ENCODE results near the gene GSC. TPM values are rescaled to one million over a fixed set of nuclear protein-coding genes. Genes with fewer than 3 reads are reported as not detected.

The GSC gene
- total RNA-seq, 1 donor from 2014 or later = 1.7 TPM

DNA sequence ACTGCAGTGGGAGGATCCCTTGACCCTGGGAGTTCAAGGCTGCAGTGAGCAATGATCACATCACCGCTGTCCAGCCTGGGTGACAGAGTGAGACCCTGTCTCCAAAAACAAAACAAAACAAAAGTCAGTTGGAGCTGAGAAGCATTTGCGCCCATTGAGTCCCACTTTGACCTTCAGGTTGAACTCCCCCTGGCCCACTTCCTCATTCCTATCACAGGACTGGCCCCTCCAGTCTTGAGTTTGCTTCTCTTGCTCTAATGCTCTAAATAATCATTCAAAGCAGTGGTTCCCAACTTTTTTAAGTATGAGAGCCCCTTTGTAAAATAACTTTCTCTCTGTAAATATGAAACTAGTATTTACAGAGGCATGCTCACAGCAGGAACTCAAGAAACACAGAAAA is 28.0 kb upstream of the GSC start:
- Histone ChIP-seq H3K36me3 (no peaks in the 10 kb centered on the region), H3K9me3 (no peaks in the 10 kb centered on the region), H3K27ac (no peak overlapping the region), H3K4me3 (no peak overlapping the region), H3K27me3 (no peaks in the 10 kb centered on the region), H3K4me1 (no peaks in the 10 kb centered on the region)
- intact Hi-C loops (cut with DNase I) = no loop called here
- no peak for DNase-seq (ENCODE audit: extremely low spot score in 2 of 2)
- TF ChIP-seq POLR2A (IDR thresholded peaks at IDR 0.05) (no peak), POLR2AphosphoS5 (IDR thresholded peaks at IDR 0.05; ENCODE audit: insufficient read depth in 1 of 2, low read depth in 1 of 2) (no peak)
- TF ChIP-seq, protein P1, sequence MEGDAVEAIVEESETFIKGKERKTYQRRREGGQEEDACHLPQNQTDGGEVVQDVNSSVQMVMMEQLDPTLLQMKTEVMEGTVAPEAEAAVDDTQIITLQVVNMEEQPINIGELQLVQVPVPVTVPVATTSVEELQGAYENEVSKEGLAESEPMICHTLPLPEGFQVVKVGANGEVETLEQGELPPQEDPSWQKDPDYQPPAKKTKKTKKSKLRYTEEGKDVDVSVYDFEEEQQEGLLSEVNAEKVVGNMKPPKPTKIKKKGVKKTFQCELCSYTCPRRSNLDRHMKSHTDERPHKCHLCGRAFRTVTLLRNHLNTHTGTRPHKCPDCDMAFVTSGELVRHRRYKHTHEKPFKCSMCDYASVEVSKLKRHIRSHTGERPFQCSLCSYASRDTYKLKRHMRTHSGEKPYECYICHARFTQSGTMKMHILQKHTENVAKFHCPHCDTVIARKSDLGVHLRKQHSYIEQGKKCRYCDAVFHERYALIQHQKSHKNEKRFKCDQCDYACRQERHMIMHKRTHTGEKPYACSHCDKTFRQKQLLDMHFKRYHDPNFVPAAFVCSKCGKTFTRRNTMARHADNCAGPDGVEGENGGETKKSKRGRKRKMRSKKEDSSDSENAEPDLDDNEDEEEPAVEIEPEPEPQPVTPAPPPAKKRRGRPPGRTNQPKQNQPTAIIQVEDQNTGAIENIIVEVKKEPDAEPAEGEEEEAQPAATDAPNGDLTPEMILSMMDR (IDR thresholded peaks at IDR 0.05) = no peak

DNA sequence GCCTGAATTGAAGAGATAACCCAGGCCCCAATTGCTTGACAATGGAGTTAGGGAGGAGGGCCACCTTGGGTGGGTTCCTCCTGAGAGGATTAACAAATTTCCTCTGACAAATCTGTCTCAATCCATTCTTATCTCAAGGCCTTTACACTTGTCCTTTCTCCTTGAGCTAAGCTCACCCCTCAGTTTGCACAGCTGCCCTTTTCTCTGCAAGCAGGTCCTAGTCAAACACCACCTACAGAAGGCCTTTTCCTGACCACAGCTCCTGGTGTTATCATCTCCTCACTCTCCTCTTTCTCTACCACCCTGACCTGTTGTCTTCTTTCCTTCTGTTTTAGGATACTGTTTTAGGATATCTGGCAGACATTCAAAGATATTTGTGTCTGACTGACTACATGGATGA is 26.4 kb upstream of the GSC start:
- Histone ChIP-seq H3K4me1 (no peaks in the 10 kb centered on the region), H3K27ac (no peak overlapping the region), H3K27me3 (no peaks in the 10 kb centered on the region), H3K9me3 (no peaks in the 10 kb centered on the region), H3K4me3 (no peak overlapping the region), H3K36me3 (no peaks in the 10 kb centered on the region)
- no peak for TF ChIP-seq POLR2AphosphoS5 (IDR thresholded peaks at IDR 0.05; ENCODE audit: insufficient read depth in 1 of 2, low read depth in 1 of 2)
- TF ChIP-seq, protein P1 (IDR thresholded peaks at IDR 0.05) = no peak
- no peak for TF ChIP-seq POLR2A (IDR thresholded peaks at IDR 0.05)
- DNase-seq (ENCODE audit: extremely low spot score in 2 of 2) = no peak
- intact Hi-C loops (cut with DNase I) = no loop called here

DNA sequence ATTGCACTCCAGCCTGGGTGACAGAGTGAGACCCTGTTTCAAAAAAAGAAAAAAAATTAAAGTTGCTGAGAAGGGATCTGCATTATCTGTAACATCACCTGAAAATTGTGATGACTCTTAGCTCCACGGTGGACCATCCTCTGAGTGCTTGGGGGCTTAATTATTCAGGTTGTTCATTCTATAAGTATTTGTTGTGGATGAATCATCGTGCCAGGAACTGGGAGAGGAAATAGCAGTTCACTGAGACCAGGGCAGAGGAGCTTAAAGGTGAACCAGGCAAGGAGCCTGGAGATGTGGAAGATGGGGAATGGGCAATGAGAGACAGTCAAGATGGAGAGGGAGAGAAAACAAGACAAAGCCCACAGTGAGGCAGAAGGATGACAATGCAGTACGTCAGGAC is 25.5 kb upstream of the GSC start:
- Histone ChIP-seq H3K4me3 (no peak overlapping the region), H3K4me1 (no peaks in the 10 kb centered on the region), H3K27ac (no peak overlapping the region), H3K36me3 (no peaks in the 10 kb centered on the region), H3K27me3 (no peaks in the 10 kb centered on the region), H3K9me3 (no peaks in the 10 kb centered on the region)
- TF ChIP-seq POLR2A (IDR thresholded peaks at IDR 0.05) (no peak), POLR2AphosphoS5 (IDR thresholded peaks at IDR 0.05; ENCODE audit: insufficient read depth in 1 of 2, low read depth in 1 of 2) (no peak)
- TF ChIP-seq, protein P1 (IDR thresholded peaks at IDR 0.05) = no peak
- intact Hi-C loops (cut with DNase I) = no loop called here
- DNase-seq (ENCODE audit: extremely low spot score in 2 of 2) = no peak

DNA sequence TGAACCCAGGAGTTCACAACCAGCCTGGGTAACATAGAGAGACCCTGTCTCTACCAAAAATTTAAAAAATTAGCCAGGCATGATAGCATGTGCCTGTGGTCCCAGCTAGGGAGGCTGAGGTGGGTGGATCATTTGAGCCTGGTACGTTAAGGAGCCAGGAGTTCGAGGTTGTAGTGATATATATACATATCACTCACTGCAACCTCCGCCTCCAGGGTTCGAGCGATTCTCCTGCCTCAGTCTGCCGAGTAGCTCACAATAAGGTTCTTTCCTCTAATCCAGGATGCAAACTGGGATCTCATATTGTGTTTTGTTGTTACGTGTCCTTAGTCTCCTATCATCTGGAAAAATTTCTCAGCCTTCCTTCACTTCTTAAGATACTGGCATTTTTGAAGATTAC is 24.0 kb upstream of the GSC start:
- no peaks in the 10 kb centered on the region for H3K36me3 ChIP-seq
- intact Hi-C loops (cut with DNase I) = no loop called here
- no peaks in the 10 kb centered on the region for H3K4me1 ChIP-seq
- TF ChIP-seq POLR2AphosphoS5 (IDR thresholded peaks at IDR 0.05; ENCODE audit: insufficient read depth in 1 of 2, low read depth in 1 of 2) (no peak), POLR2A (IDR thresholded peaks at IDR 0.05) (no peak)
- TF ChIP-seq, protein P1 (IDR thresholded peaks at IDR 0.05) = no peak
- DNase-seq (ENCODE audit: extremely low spot score in 2 of 2) = no peak
- no peaks in the 10 kb centered on the region for H3K9me3 ChIP-seq
- H3K4me3 ChIP-seq = no peak overlapping the region
- no peak overlapping the region for H3K27ac ChIP-seq
- H3K27me3 ChIP-seq = no peaks in the 10 kb centered on the region

DNA sequence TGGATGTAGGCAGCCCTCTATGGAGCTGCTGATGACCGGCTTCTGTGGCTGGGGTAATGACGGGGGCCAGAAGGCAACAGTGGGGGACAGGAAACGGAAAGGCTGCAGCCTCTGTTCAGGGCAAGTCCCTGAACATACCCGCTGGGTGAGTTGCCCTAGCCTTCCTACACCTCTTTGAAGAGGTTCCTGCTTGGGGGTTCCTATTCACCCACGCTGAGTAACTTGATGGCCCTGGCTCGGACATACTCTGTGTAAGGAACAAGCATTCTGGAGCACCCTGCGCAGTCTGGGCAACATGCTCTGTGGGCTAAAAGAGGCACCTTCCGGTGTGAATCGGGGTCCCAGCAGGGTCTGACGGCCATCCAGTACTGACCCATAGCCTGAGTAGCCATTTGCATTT is 17.7 kb upstream of the GSC start:
- H3K9me3 ChIP-seq = no peaks in the 10 kb centered on the region
- no peak for DNase-seq (ENCODE audit: extremely low spot score in 2 of 2)
- intact Hi-C loops (cut with DNase I) = no loop called here

DNA sequence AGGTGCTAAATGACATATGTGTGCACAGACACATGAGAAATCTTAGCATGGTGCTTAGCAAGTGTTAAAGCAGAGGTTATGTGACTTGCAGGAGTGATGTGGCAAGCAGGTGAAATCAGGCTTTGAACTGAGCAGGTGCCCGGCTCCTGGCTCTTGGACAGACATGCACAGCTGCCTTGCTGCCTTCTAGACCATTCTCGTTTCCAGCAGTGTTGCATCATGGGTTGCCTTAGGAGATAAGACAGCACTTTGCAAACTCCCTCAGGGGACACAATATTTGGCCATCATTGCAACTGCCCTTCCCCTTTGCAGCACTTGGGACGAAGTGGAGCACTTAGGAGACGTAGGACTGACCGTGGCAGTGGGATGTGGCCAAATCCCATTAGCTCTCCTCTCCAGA is 17.2 kb upstream of the GSC start:
- intact Hi-C loops (cut with DNase I) = no loop called here

More for the DNA sequence above, 17.7 kb upstream of the GSC start:
- H3K4me3 ChIP-seq = no peak overlapping the region
- no peaks in the 10 kb centered on the region for H3K27me3 ChIP-seq
- H3K27ac ChIP-seq = no peak overlapping the region
- no peaks in the 10 kb centered on the region for H3K36me3 ChIP-seq
- H3K4me1 ChIP-seq = no peaks in the 10 kb centered on the region
- TF ChIP-seq POLR2AphosphoS5 (IDR thresholded peaks at IDR 0.05; ENCODE audit: insufficient read depth in 1 of 2, low read depth in 1 of 2) = no peak

More for the DNA sequence above, 17.2 kb upstream of the GSC start:
- no peak for DNase-seq (ENCODE audit: extremely low spot score in 2 of 2)
- H3K4me1 ChIP-seq = no peaks in the 10 kb centered on the region
- no peaks in the 10 kb centered on the region for H3K36me3 ChIP-seq
- H3K4me3 ChIP-seq = no peak overlapping the region
- H3K27ac ChIP-seq = no peak overlapping the region
- no peak for TF ChIP-seq POLR2A (IDR thresholded peaks at IDR 0.05)
- TF ChIP-seq POLR2AphosphoS5 (IDR thresholded peaks at IDR 0.05; ENCODE audit: insufficient read depth in 1 of 2, low read depth in 1 of 2) = no peak
- TF ChIP-seq, protein P1 (IDR thresholded peaks at IDR 0.05) = no peak
- H3K9me3 ChIP-seq = no peaks in the 10 kb centered on the region
- H3K27me3 ChIP-seq = no peaks in the 10 kb centered on the region

Data from vagina (tissue), 2 donors.